ENCODE results near the gene NSUN2.

NSUN2 gene

DNA sequence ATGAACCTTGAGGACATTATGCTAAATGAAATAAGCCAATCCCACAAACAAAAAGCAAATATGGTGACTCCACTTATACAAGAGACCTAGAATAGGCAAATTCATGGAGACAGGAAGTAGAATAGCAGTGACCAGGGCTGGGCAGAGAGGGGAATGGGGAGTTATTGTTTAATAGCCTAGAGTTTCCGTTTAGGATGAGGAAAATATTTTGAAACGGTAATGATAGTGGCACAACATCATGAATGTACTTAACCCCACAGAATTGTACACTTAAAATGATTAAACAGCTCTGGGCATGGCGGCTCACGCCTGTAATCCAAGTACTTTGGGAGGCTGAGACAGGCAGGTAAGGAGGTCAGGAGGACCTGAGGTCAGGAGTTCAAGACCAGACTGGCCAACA is 65.8 kb downstream of the NSUN2 start:
- no peak overlapping the region for H3K4me3 ChIP-seq (ENCODE audit: low read length)
- H3K36me3 ChIP-seq (replicated peaks; ENCODE audit: low read depth, low read length), result no peaks in the 10 kb centered on the region
- no peak for TF ChIP-seq EZH2phosphoT487 (IDR thresholded peaks at IDR 0.05; ENCODE audit: low read depth)
- TF ChIP-seq, protein P1, sequence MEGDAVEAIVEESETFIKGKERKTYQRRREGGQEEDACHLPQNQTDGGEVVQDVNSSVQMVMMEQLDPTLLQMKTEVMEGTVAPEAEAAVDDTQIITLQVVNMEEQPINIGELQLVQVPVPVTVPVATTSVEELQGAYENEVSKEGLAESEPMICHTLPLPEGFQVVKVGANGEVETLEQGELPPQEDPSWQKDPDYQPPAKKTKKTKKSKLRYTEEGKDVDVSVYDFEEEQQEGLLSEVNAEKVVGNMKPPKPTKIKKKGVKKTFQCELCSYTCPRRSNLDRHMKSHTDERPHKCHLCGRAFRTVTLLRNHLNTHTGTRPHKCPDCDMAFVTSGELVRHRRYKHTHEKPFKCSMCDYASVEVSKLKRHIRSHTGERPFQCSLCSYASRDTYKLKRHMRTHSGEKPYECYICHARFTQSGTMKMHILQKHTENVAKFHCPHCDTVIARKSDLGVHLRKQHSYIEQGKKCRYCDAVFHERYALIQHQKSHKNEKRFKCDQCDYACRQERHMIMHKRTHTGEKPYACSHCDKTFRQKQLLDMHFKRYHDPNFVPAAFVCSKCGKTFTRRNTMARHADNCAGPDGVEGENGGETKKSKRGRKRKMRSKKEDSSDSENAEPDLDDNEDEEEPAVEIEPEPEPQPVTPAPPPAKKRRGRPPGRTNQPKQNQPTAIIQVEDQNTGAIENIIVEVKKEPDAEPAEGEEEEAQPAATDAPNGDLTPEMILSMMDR (IDR thresholded peaks at IDR 0.05; ENCODE audit: low read depth, low read length), result no peak
- no peak overlapping the region for H3K27ac ChIP-seq (ENCODE audit: low read length)
- no peaks in the 10 kb centered on the region for H3K4me1 ChIP-seq (ENCODE audit: low read length)
- no peaks in the 10 kb centered on the region for H3K27me3 ChIP-seq (ENCODE audit: low read depth, low read length)
- H3K4me2 ChIP-seq (ENCODE audit: low read length), result no peak overlapping the region
- H2AFZ ChIP-seq (ENCODE audit: low read depth, low read length), result no peak overlapping the region
- no peak overlapping the region for H3K9ac ChIP-seq (ENCODE audit: low read length)
- no peaks in the 10 kb centered on the region for H4K20me1 ChIP-seq (ENCODE audit: insufficient read depth, low read length)
- no peaks in the 10 kb centered on the region for H3K9me3 ChIP-seq (ENCODE audit: insufficient read depth, low read length)
- H3K79me2 ChIP-seq (ENCODE audit: low read length), result no peaks in the 10 kb centered on the region

DNA sequence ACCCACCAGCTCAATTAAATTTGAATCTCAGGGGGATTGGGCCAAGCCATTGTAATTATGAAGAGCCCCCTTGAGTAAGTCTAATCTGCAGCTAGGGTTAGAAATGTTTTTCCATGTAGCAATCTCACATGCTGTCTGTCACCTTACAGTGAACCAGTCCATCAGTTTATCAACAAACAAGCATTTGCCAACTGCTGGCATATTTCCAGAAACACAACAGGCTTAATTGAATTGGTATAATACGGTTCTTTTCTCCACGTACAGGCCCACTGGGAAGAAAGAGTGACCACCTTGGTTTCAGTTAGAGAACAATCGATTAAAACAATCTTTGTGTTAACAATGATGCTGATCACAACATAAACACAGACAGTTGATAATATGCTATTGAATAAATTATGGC is 67.4 kb downstream of the NSUN2 start:
- no peaks in the 10 kb centered on the region for H4K20me1 ChIP-seq (ENCODE audit: insufficient read depth, low read length)

DNA sequence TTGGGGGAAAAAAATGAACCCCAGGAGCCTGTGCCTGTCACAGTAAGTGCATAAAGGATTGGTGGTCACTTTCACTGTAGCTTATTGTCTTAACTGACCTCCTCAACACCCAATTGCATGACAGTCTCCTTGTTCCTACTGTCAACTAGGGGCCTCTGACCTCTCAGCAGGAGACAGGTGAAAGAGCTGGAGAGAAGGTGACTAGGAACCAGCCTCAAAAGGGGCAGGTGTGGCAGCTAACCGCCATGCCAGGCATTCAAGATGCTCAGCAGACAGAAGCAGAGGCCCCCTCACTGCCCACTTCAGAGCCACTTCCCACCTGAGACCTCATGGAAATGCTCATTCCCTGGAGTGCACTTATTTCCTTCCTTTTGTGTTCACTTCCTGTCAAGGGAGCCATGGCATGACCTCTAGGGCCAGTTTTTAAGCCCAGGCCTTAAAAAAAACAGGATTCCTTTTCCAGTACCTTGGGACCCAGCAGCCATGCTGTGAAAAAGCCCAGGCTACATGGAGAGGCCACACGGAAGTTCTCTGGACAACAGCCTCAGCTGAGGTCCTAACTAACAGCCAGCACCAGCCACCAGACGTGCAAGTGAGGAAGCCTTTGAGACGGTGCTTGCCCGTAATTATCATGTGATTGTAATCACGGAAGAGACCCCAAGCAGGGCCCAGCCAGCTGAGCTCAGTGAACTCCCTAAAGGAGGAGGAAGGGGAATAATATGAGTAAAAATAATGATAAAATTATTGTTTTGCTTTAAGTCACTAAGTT is 74.9 kb downstream of the NSUN2 start:
- TF ChIP-seq, protein P1 (IDR thresholded peaks at IDR 0.05; ENCODE audit: low read depth, low read length), result no peak
- TF ChIP-seq EZH2phosphoT487 (IDR thresholded peaks at IDR 0.05; ENCODE audit: low read depth), result no peak
- Histone ChIP-seq H3K4me1 (ENCODE audit: low read length) (no peaks in the 10 kb centered on the region), H4K20me1 (ENCODE audit: insufficient read depth, low read length) (no peaks in the 10 kb centered on the region), H3K4me3 (ENCODE audit: low read length) (no peak overlapping the region), H3K27ac (ENCODE audit: low read length) (no peak overlapping the region), H3K27me3 (ENCODE audit: low read depth, low read length) (no peaks in the 10 kb centered on the region), H3K9me3 (ENCODE audit: insufficient read depth, low read length) (no peaks in the 10 kb centered on the region), H3K9ac (ENCODE audit: low read length) (no peak overlapping the region), H2AFZ (ENCODE audit: low read depth, low read length) (no peak overlapping the region), H3K36me3 (replicated peaks; ENCODE audit: low read depth, low read length) (no peaks in the 10 kb centered on the region), H3K79me2 (ENCODE audit: low read length) (no peaks in the 10 kb centered on the region), H3K4me2 (ENCODE audit: low read length) (no peak overlapping the region)

More for the DNA sequence above, 67.4 kb downstream of the NSUN2 start:
- H3K9ac ChIP-seq (ENCODE audit: low read length), result no peak overlapping the region
- no peak for TF ChIP-seq EZH2phosphoT487 (IDR thresholded peaks at IDR 0.05; ENCODE audit: low read depth)
- TF ChIP-seq, protein P1 (IDR thresholded peaks at IDR 0.05; ENCODE audit: low read depth, low read length), result no peak
- H3K4me3 ChIP-seq (ENCODE audit: low read length), result no peak overlapping the region
- no peaks in the 10 kb centered on the region for H3K79me2 ChIP-seq (ENCODE audit: low read length)
- no peak overlapping the region for H3K4me2 ChIP-seq (ENCODE audit: low read length)
- H3K36me3 ChIP-seq (replicated peaks; ENCODE audit: low read depth, low read length), result no peaks in the 10 kb centered on the region
- H3K4me1 ChIP-seq (ENCODE audit: low read length), result no peaks in the 10 kb centered on the region
- no peak overlapping the region for H2AFZ ChIP-seq (ENCODE audit: low read depth, low read length)
- no peak overlapping the region for H3K27ac ChIP-seq (ENCODE audit: low read length)
- no peaks in the 10 kb centered on the region for H3K9me3 ChIP-seq (ENCODE audit: insufficient read depth, low read length)
- no peaks in the 10 kb centered on the region for H3K27me3 ChIP-seq (ENCODE audit: low read depth, low read length)

DNA sequence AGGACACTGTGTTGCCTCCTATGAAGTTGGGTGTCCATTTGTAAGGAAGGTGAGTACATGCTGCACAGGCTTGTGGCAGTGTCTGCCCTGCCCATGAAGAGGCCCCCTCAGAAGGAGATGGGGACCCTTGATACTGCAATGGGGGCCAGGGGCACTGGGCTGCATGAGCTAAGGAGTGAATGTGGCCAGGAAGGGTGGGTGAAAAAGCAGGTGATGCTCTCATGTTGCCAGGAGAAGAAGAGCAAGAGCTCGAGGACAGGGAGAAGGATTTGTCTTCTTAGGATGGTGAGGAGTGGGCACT is 76.1 kb downstream of the NSUN2 start:
- H2AFZ ChIP-seq (ENCODE audit: low read depth, low read length), result no peak overlapping the region
- H3K9ac ChIP-seq (ENCODE audit: low read length), result no peak overlapping the region
- no peaks in the 10 kb centered on the region for H3K9me3 ChIP-seq (ENCODE audit: insufficient read depth, low read length)
- H3K27me3 ChIP-seq (ENCODE audit: low read depth, low read length), result no peaks in the 10 kb centered on the region
- H3K4me1 ChIP-seq (ENCODE audit: low read length), result no peaks in the 10 kb centered on the region
- no peaks in the 10 kb centered on the region for H4K20me1 ChIP-seq (ENCODE audit: insufficient read depth, low read length)
- no peaks in the 10 kb centered on the region for H3K79me2 ChIP-seq (ENCODE audit: low read length)
- TF ChIP-seq, protein P1 (IDR thresholded peaks at IDR 0.05; ENCODE audit: low read depth, low read length), result no peak
- TF ChIP-seq EZH2phosphoT487 (IDR thresholded peaks at IDR 0.05; ENCODE audit: low read depth), result no peak
- no peak overlapping the region for H3K27ac ChIP-seq (ENCODE audit: low read length)
- no peak overlapping the region for H3K4me2 ChIP-seq (ENCODE audit: low read length)
- no peak overlapping the region for H3K4me3 ChIP-seq (ENCODE audit: low read length)
- H3K36me3 ChIP-seq (replicated peaks; ENCODE audit: low read depth, low read length), result no peaks in the 10 kb centered on the region

All from OCI-LY3 (cell line).